Measurements from ENCODE around the gene FBXO36.

Gene FBXO36, protein sequence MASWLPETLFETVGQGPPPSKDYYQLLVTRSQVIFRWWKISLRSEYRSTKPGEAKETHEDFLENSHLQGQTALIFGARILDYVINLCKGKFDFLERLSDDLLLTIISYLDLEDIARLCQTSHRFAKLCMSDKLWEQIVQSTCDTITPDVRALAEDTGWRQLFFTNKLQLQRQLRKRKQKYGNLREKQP

DNA sequence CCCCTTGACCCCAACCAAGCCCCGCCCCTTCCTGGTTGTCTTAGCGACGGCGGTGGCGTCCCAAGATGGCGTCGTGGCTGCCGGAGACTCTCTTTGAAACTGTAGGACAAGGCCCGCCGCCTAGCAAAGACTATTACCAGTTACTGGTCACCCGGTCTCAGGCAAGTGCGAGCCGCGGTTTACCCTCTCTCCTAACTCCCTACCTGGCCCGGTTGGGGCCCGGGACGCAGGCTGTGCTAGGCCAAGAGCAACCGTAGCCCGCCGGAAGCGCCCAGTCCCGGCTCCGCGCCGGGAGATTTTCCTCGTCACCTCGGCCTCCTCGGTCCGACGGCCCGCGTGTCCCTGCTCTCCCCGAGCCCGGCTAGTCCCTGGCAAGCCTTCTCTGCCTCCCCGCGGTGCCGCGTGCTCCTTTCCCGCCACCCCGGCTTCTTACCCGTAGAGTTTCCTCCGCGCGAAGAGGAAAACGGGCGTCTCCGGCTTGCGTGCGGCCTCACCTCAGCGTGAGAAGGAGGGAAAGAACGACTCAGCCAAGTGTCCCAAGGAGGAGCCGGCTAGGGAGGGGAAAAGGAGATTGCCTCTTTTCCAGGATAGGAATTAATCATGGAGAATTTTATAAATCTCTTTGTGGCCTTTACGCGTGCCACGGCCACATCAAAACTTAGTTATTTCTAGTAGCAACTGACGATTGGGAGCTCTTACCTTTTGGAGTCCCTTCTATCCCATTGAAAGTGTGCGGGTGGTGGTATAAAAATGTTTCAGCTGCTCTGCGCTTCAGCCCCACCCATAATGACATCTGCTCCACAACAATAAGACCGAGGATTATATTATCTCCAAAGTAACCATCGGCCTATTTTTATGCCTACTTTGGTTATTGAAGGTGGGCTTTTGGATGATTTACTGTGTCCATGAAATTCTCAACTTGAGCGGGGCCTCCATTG, at the start of gene FBXO36:
TSS of gene FBXO36 (plus strand) at position 55 of the 938 bp plus-strand sequence. CDS start at position 66, 11 bp downstream.
- TF ChIP-seq, protein P1, sequence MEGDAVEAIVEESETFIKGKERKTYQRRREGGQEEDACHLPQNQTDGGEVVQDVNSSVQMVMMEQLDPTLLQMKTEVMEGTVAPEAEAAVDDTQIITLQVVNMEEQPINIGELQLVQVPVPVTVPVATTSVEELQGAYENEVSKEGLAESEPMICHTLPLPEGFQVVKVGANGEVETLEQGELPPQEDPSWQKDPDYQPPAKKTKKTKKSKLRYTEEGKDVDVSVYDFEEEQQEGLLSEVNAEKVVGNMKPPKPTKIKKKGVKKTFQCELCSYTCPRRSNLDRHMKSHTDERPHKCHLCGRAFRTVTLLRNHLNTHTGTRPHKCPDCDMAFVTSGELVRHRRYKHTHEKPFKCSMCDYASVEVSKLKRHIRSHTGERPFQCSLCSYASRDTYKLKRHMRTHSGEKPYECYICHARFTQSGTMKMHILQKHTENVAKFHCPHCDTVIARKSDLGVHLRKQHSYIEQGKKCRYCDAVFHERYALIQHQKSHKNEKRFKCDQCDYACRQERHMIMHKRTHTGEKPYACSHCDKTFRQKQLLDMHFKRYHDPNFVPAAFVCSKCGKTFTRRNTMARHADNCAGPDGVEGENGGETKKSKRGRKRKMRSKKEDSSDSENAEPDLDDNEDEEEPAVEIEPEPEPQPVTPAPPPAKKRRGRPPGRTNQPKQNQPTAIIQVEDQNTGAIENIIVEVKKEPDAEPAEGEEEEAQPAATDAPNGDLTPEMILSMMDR (conservative IDR thresholded peaks at IDR 0.05; ENCODE audit: low read depth, low read length) = no peak
- DNase-seq (ENCODE audit: low read depth) = no peak
- peak within 1 kb of the TSS; percentile 93 for H3K4me3 ChIP-seq (ENCODE audit: low read length)

DNA sequence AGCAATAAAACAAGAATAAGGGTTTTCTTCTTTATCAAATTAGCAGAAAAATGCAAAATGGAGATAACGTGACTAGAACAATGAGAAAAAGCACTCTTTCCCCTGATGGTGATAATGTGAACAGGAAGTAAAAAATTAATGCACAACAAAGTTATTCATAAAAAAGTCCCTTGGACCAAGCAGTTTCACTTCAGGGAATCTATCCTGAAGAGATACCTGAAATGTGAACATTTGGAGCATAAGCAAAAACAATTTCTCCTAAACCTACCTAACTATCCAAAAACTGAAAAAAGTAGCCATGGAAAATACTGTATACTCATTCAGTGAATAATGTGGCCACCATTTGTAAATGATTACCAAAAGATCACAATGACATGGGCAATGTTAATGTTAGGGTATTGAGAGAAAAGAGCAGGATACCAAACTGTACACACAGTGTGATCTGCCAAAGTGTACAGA, 49.2 kb upstream of the FBXO36 start:
- TF ChIP-seq, protein P1 (conservative IDR thresholded peaks at IDR 0.05; ENCODE audit: low read depth, low read length) = no peak
- DNase-seq (ENCODE audit: low read depth) = no peak
- H3K4me3 ChIP-seq (ENCODE audit: low read length) = no peak overlapping the region

DNA sequence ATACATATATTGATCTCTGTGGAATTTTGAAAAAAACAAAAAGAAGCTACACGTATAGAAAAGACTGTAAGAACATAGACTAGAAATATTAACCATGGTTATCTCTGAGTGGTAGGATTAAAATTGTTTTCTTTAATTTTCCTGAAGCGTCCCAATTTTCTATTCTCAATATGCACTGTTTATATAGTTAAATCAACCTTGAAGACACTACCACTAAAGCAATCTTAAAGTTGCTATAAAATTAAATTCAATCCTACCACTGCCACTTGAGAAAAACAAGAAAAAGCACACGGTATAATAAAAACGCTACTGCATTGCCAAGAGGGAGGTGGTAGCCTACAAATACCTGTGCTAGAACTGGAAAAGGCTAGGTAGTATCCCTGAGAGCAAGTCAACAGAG, 47.7 kb upstream of the FBXO36 start:
- no peak for DNase-seq (ENCODE audit: low read depth)
- TF ChIP-seq, protein P1 (conservative IDR thresholded peaks at IDR 0.05; ENCODE audit: low read depth, low read length) = no peak
- H3K4me3 ChIP-seq (ENCODE audit: low read length) = no peak overlapping the region

GRCh38 chr2:229875549-229875948, 46.8 kb upstream of the FBXO36 start:
- TF ChIP-seq, protein P1 (conservative IDR thresholded peaks at IDR 0.05; ENCODE audit: low read depth, low read length) = no peak
- H3K4me3 ChIP-seq (ENCODE audit: low read length) = no peak overlapping the region
- no peak for DNase-seq (ENCODE audit: low read depth)

DNA sequence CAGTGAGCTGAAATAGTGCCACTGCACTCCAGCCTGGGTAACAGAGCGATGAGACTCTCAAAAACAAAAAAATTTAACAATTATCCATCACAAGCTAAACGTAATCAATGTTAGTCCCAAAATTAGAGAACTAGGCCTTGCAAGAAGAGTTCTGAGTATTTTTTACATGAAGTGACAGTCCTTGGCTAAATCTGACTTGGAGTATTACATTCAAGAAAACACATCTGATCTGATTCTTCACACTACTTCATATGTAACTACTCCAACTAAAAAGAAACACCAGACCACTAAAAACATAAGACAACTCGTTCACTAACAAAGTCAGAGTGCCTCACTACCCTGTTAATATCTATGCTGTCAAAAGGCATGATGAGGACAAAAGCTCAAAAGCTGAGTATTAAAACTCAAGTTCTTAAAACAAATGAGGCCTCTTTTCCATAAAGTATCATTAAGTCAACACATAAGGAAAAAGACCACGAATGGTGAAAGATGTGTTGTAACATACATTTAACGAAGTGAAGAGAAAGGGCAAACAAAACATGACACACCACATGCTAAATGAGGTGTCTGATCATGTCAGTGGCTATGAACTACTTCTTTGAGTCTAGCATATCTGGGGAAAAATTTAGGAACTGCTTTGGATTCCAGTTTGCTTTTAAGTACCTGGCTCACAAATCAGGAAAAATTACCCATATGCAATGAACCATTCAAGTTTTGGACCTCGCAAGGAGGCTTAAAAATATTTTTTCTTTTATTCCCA, 42.9 kb upstream of the FBXO36 start:
- no peak for DNase-seq (ENCODE audit: low read depth)
- TF ChIP-seq, protein P1 (conservative IDR thresholded peaks at IDR 0.05; ENCODE audit: low read depth, low read length) = no peak
- H3K4me3 ChIP-seq (ENCODE audit: low read length) = no peak overlapping the region

DNA sequence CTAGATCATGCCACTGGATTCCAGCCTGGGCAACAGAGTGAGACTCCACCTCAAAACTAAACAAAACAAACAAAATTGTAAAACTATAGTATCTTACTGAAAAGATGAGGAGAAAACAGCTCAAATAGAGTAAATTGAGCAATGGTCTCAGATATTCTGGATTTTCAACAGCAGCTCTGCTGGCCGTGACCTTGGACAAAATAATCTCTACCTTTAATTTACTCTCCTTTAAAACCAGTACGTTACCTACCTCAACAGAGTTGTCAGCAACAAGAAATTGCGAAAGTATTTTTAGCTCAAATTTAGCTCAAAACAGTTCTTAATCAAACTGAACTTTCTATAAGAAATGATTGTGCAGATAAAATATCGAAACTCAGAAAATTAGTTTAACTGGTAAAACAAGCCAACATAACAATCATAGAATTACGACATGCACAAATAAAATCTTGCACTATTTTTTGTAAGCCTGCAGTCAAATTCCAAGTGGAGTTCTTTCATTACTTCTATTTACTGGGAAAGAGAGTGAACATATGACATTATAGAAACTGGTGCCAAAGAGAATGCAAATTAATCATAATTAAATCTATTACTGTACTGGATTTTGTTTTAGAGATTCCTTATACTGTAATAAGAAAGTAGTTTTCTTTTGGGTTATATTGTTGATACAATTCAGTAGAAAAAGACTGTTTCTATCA, 41.3 kb upstream of the FBXO36 start:
- TF ChIP-seq, protein P1 (conservative IDR thresholded peaks at IDR 0.05; ENCODE audit: low read depth, low read length) = no peak
- H3K4me3 ChIP-seq (ENCODE audit: low read length) = no peak overlapping the region
- no peak for DNase-seq (ENCODE audit: low read depth)

All from retinal pigment epithelial cell (primary cell).